AG09309 (cell line): ENCODE measurements around the gene SIAH2.

Experiments
- DNase-seq: peaks from one replicate; pipeline ENCODE4 v3.0.0-alpha.2; 2010; ENCODE audit warnings: low read depth
- H3K4me3 ChIP-seq: 2 replicates; pipeline ENCODE4 v1.5.1; 2011; ENCODE audit warnings: mild to moderate bottlenecking, low read depth, low read length, moderate library complexity; ENCODE audit not compliant: control insufficient read depth
- TF ChIP-seq, protein P1 (sequence below): IDR thresholded peaks from 2 replicates; pipeline ENCODE4 v1.5.1; 2011; ENCODE audit warnings: mild to moderate bottlenecking, low read depth, low read length, inconsistent platforms; ENCODE audit not compliant: insufficient read depth, control insufficient read depth; ENCODE audit errors: missing control alignments

Gene SIAH2

DNA sequence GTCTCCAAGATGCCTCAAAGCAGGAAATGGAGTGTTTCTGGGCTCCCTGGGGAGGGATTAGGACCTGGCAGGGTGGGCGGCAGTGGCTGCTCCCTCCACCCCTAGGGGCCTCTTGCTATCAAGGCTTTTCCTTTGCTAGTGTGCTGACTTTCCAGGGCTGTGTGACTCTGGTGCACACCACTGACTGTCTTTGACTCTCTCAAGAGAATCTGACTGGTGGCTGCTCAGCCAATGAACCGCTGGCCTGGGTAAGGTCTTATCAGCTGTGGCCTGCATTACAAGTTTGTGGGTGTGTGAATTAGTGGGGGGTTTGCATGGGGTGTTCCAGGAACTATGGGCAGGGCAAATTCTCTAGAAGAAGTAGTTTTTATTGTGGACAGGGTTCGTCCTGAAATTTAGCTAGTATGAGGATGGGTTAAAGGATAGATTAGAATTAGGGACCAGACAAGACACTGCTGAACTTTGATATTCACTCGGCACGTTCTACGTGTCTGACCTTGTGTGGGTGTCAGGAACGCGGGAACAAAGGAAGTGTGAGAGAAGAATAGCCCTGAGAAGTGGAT, 29.5 kb downstream of the SIAH2 start:
- no peak for DNase-seq
- TF ChIP-seq, protein P1, sequence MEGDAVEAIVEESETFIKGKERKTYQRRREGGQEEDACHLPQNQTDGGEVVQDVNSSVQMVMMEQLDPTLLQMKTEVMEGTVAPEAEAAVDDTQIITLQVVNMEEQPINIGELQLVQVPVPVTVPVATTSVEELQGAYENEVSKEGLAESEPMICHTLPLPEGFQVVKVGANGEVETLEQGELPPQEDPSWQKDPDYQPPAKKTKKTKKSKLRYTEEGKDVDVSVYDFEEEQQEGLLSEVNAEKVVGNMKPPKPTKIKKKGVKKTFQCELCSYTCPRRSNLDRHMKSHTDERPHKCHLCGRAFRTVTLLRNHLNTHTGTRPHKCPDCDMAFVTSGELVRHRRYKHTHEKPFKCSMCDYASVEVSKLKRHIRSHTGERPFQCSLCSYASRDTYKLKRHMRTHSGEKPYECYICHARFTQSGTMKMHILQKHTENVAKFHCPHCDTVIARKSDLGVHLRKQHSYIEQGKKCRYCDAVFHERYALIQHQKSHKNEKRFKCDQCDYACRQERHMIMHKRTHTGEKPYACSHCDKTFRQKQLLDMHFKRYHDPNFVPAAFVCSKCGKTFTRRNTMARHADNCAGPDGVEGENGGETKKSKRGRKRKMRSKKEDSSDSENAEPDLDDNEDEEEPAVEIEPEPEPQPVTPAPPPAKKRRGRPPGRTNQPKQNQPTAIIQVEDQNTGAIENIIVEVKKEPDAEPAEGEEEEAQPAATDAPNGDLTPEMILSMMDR, result no peak
- no peak overlapping the region for H3K4me3 ChIP-seq

- H3K4me3 ChIP-seq, result no peak overlapping the region
- TF ChIP-seq, protein P1, result no peak
- no peak for DNase-seq
Observed at GRCh38 chr3:150729682-150730360, 33.1 kb downstream of the SIAH2 start.

- H3K4me3 ChIP-seq, result no peak overlapping the region
- TF ChIP-seq, protein P1, result no peak
- DNase-seq, result no peak
Observed at GRCh38 chr3:150727653-150728502, 35.1 kb downstream of the SIAH2 start.

- no peak for DNase-seq
- no peak overlapping the region for H3K4me3 ChIP-seq
- TF ChIP-seq, protein P1, result no peak
Observed at GRCh38 chr3:150725548-150725947, 37.4 kb downstream of the SIAH2 start.

GRCh38 chr3:150723946-150724345, 39.0 kb downstream of the SIAH2 start:
- no peak overlapping the region for H3K4me3 ChIP-seq
- DNase-seq, result no peak
- TF ChIP-seq, protein P1, result no peak

GRCh38 chr3:150722267-150722666, 40.7 kb downstream of the SIAH2 start:
- TF ChIP-seq, protein P1, result no peak
- no peak for DNase-seq
- no peak overlapping the region for H3K4me3 ChIP-seq
